Endothelial cell of umbilical vein (primary cell): ENCODE measurements around the gene ALKBH7. TPM values are rescaled to one million over a fixed set of nuclear protein-coding genes. Genes with fewer than 3 reads are reported as not detected.

ENCODE experiments used
- BruUV-seq: library from RNA; stranded (reverse); fragments of 400-500 nt; replicated peaks from 2 replicates; lab custom pipeline; 2021; lab: Mats Ljungman, UMichigan
- CTCF ChIA-PET: fragments of 300-600, 350-600 bp; sonication (Branson Sonifier 250); formaldehyde crosslinking; loops from one replicate; lab custom pipeline; 2021; ENCODE audit warnings: antibody characterized with exemption, inconsistent platforms; lab: Charles Lee
- POLR2A ChIA-PET: fragments of 300-600, 350-600 bp; sonication (Branson Sonifier 250); formaldehyde crosslinking; loops from one replicate; lab custom pipeline; 2021; ENCODE audit warnings: antibody characterized with exemption, inconsistent platforms; lab: Charles Lee
- DNase-seq: peaks from one replicate; pipeline ENCODE4 v3.0.0-alpha.2; 2011; ENCODE audit warnings: low read depth, low spot score
- FAIRE-seq: peaks from 2 replicates; lab custom pipeline; 2011; peaks lifted over from hg19 to GRCh38; lab: Jason Lieb, UNC
- H2AFZ ChIP-seq: 2 replicates; pipeline ENCODE4 v1.6.0; 2012; ENCODE audit warnings: low read depth, low read length, control low read depth, inconsistent platforms
- H3K27ac ChIP-seq: 2 replicates; pipeline ENCODE4 v1.5.1; 2011; ENCODE audit warnings: low read depth, mild to moderate bottlenecking, control low read depth, low read length, moderate library complexity; ENCODE audit not compliant: insufficient read depth
- H3K27me3 ChIP-seq, 2 experiments: 2 replicates each; pipeline versions ENCODE4 v1.6.0 to v1.6.1; 2011; ENCODE audit warnings: low read length in 2 of 2, mixed read lengths in 1 of 2; ENCODE audit not compliant: control insufficient read depth in 2 of 2, insufficient read depth in 2 of 2
- H3K36me3 ChIP-seq, 2 experiments: 2 replicates in 1 of 2; 3 replicates in 1 of 2; pipeline ENCODE4 v1.5.1; 2011; ENCODE audit warnings: low read length in 2 of 2, mild to moderate bottlenecking in 1 of 2, moderate library complexity in 1 of 2; ENCODE audit not compliant: control insufficient read depth in 2 of 2, insufficient read depth in 2 of 2; ENCODE audit errors: extremely low read depth in 1 of 2
- H3K4me1 ChIP-seq: 3 replicates; pipeline ENCODE4 v1.5.1; 2011; ENCODE audit warnings: mild to moderate bottlenecking, low read length; ENCODE audit not compliant: control insufficient read depth, insufficient read depth; ENCODE audit errors: extremely low read depth
- H3K4me2 ChIP-seq: 2 replicates; pipeline ENCODE4 v1.6.1; 2011; ENCODE audit warnings: low read length, control low read depth, mixed read lengths; ENCODE audit not compliant: insufficient read depth
- H3K4me3 ChIP-seq, 3 experiments: fragments of 200-600 bp in 1 of 3; sonication (generic), shearing (Covaris generic) in 1 of 3; replicated peaks in 1 of 3; 2 replicates each; pipeline ENCODE4 v1.5.1; 2011 to 2016; ENCODE audit warnings: control low read depth in 3 of 3, low read length in 3 of 3, mild to moderate bottlenecking in 2 of 3, inconsistent platforms in 1 of 3, low read depth in 1 of 3, moderate library complexity in 1 of 3; ENCODE audit not compliant: insufficient read depth in 1 of 3
- H3K79me2 ChIP-seq: 2 replicates; pipeline ENCODE4 v1.6.0; 2012; ENCODE audit warnings: low read length, inconsistent platforms; ENCODE audit not compliant: control insufficient read depth, insufficient read depth
- H3K9ac ChIP-seq: replicated peaks from 2 replicates; pipeline ENCODE3; 2011; ENCODE audit warnings: low read length, control low read depth; ENCODE audit not compliant: insufficient read depth; ENCODE audit errors: extremely low read depth
- H3K9me1 ChIP-seq: replicated peaks from 3 replicates; pipeline ENCODE4 v1.6.0; 2011; ENCODE audit warnings: mild to moderate bottlenecking, low read length; ENCODE audit not compliant: control insufficient read depth, insufficient read depth; ENCODE audit errors: extremely low read depth
- H3K9me3 ChIP-seq: replicated peaks from 2 replicates; pipeline ENCODE4 v1.5.1; 2012; ENCODE audit warnings: low read length, inconsistent platforms; ENCODE audit not compliant: control insufficient read depth, insufficient read depth
- H4K20me1 ChIP-seq: replicated peaks from 2 replicates; pipeline ENCODE3; 2011; ENCODE audit warnings: mild to moderate bottlenecking, low read length; ENCODE audit not compliant: control insufficient read depth, insufficient read depth; ENCODE audit errors: extremely low read depth
- CTCF ChIP-seq, 2 donors: IDR thresholded peaks; 1 replicate in 1 of 2; 2 replicates in 1 of 2; pipeline ENCODE4 v1.5.1; 2011; ENCODE audit warnings: low read length in 2 of 2, mild to moderate bottlenecking in 2 of 2, moderate library complexity in 2 of 2, control low read depth in 1 of 2, inconsistent platforms in 1 of 2, low read depth in 1 of 2; ENCODE audit not compliant: insufficient read depth in 1 of 2; ENCODE audit errors: extremely low read depth in 1 of 2
- EZH2 ChIP-seq: IDR thresholded peaks from 2 replicates; pipeline ENCODE4 v1.6.1; 2012; ENCODE audit warnings: borderline replicate concordance, low read depth, mild to moderate bottlenecking, moderate library complexity, low read length, inconsistent platforms; ENCODE audit not compliant: severe bottlenecking
- FOS ChIP-seq: IDR thresholded peaks from 2 replicates; pipeline ENCODE4 v1.6.1; 2011; ENCODE audit warnings: mild to moderate bottlenecking, low read length, moderate library complexity, borderline replicate concordance; ENCODE audit not compliant: insufficient read depth
- GATA2 ChIP-seq: IDR thresholded peaks from 2 replicates; pipeline ENCODE4 v1.7.0; 2011; ENCODE audit warnings: low read depth, mild to moderate bottlenecking, moderate library complexity, mixed read lengths, low read length; ENCODE audit not compliant: insufficient read length, insufficient read depth
- JUN ChIP-seq: IDR thresholded peaks from 2 replicates; pipeline ENCODE4 v1.6.1; 2011; ENCODE audit warnings: borderline replicate concordance, low read depth; ENCODE audit not compliant: insufficient read length, insufficient read depth
- MAX ChIP-seq: IDR thresholded peaks from 2 replicates; pipeline ENCODE4 v1.6.1; 2011; ENCODE audit not compliant: insufficient read depth, insufficient read length
- MYC ChIP-seq: IDR thresholded peaks from one replicate; pipeline ENCODE4 v1.6.1; 2011; ENCODE audit warnings: mild to moderate bottlenecking, low read depth, low read length
- POLR2A ChIP-seq: IDR thresholded peaks from 2 replicates; pipeline ENCODE4 v1.6.1; 2012; ENCODE audit warnings: low read depth, mild to moderate bottlenecking, control low read depth, low read length
- POLR2AphosphoS5 ChIP-seq: IDR thresholded peaks from 2 replicates; pipeline ENCODE4 v1.6.1; 2012; ENCODE audit warnings: low read depth, mild to moderate bottlenecking, control low read depth, low read length, moderate library complexity; ENCODE audit not compliant: insufficient read depth
- dilution Hi-C: fragments of 300-500 bp; cut with MboI; formaldehyde crosslinking; loops from one replicate; pipeline ENCODE4 v1.15.0; 2019; ENCODE audit warnings: low sequenced_read_pairs; ENCODE audit not compliant: extremely low pct_ligation_motif_present
- intact Hi-C: fragments of 100-400 bp; cut with micrococcal nuclease; formaldehyde crosslinking; loops from one replicate; pipeline ENCODE4 v1.10.0; 2022
- polyA plus RNA-seq, 4 experiments: library from polyadenylated mRNA; depleted of rRNA in 3 of 4; stranded (reverse) in 3 of 4; unstranded in 1 of 4; fragments of >200 nt; gene quantifications; 2 replicates each; pipeline versions ENCODE4 v1.2.1 to v1.2.3, GENCODE V29; 2011 to 2012; ENCODE audit warnings: missing spikeins in 1 of 4
- total RNA-seq: library from RNA; stranded (reverse); gene quantifications from 2 replicates; pipeline ENCODE4 v1.2.3, GENCODE V29; 2021

The ALKBH7 gene
- total and polyA plus RNA-seq, 2 donors (not counting 3 experiments of a cell fraction or from before 2014, with no cell fraction given): 48.8 to 59.4 TPM

DNA sequence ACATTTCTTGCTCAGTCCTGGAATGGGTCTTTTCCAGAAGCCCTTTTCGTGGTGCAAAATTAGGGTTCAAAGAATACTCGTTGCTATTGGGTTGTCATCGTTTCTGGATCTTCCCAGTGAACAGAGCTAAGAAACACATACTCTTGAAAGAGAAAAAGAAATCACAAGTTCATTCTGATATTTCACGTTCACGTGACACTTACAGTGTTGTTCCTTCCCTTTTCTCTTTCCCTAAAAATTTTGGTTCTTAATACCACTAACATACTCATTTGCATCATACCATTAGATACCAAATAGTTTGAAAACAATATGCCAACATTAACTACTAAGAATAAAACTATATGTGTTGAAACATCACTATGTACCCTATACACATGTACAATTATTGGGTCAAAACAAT is 33.8 kb downstream of the ALKBH7 start:
- POLR2A ChIA-PET: no interaction called here
- DNase-seq (no peak), FAIRE-seq (no peak)
- Histone ChIP-seq H3K4me3 (no peak overlapping the region), H3K27me3 (no peaks in the 10 kb centered on the region), H3K9me1 (no peaks in the 10 kb centered on the region), H3K4me2 (no peak overlapping the region), H4K20me1 (no peaks in the 10 kb centered on the region), H3K9me3 (no peaks in the 10 kb centered on the region), H3K27ac (no peak overlapping the region), H3K9ac (no peak overlapping the region), H2AFZ (no peak overlapping the region), H3K79me2 (no peaks in the 10 kb centered on the region), H3K36me3 (no peaks in the 10 kb centered on the region), H3K4me1 (no peaks in the 10 kb centered on the region)
- no TSS peak for BruUV-seq
- CTCF ChIA-PET: no interaction called here
- no peak for TF ChIP-seq POLR2A
- no peak for TF ChIP-seq FOS
- no peak for TF ChIP-seq GATA2
- TF ChIP-seq EZH2: no peak
- no peak for TF ChIP-seq CTCF (IDR thresholded peaks at IDR 0.05; ENCODE audit: extremely low read depth in 1 of 2, insufficient read depth in 1 of 2, low read depth in 1 of 2, low read length in 2 of 2)
- no peak for TF ChIP-seq JUN
- TF ChIP-seq MAX: no peak
- no peak for TF ChIP-seq POLR2AphosphoS5
- no peak for TF ChIP-seq MYC
- dilution Hi-C loops (no loop called here), intact Hi-C loops (no loop called here)
